ENCODE data around the gene ZMYND10. TPM values are rescaled to one million over a fixed set of nuclear protein-coding genes. Genes with fewer than 3 reads are reported as not detected.

The ZMYND10 gene
- total RNA-seq, 2 donors from 2014 or later, result 0.22 to 1.4 TPM

DNA sequence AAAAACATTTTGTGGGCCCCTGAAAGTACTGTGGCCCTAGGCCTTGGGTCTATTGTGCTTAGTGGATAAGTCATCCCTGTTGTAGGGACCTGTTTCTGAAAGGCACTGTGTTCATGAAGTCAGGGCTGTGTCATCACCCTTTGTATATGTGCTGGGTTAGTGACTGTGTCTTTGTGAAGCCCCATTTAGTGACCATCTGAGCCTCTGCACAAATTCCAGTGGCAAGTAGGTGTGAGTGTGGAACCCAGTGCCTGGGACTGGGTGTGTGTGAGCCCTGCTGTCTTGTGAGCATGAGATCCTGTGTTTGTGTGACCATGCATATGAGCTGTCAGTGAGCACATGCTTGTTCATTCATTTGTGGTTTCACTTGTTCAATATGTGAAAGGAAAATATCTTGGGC lies 40.9 kb downstream of the ZMYND10 start:
- Mint-ChIP-seq H3K27ac (no peak overlapping the region), H3K4me3 (no peak overlapping the region), H3K36me3 (ENCODE audit: low read depth) (peaks cover 2% of the 10 kb centered on the region), H3K9me3 (peaks cover 47% of the 10 kb centered on the region), H3K4me1 (peaks cover 16% of the 10 kb centered on the region), H3K27me3 (ENCODE audit: insufficient read depth) (no peaks in the 10 kb centered on the region)
- no peaks in the 10 kb centered on the region for H3K36me3 ChIP-seq (ENCODE audit: control insufficient read depth, insufficient read depth, low read length)
- peaks cover 27% of the 10 kb centered on the region for H3K9me3 ChIP-seq (ENCODE audit: control insufficient read depth, low read length)
- peaks cover 3% of the 10 kb centered on the region for H3K4me1 ChIP-seq (ENCODE audit: control insufficient read depth, insufficient read depth, low read length)
- TF ChIP-seq, protein P1, sequence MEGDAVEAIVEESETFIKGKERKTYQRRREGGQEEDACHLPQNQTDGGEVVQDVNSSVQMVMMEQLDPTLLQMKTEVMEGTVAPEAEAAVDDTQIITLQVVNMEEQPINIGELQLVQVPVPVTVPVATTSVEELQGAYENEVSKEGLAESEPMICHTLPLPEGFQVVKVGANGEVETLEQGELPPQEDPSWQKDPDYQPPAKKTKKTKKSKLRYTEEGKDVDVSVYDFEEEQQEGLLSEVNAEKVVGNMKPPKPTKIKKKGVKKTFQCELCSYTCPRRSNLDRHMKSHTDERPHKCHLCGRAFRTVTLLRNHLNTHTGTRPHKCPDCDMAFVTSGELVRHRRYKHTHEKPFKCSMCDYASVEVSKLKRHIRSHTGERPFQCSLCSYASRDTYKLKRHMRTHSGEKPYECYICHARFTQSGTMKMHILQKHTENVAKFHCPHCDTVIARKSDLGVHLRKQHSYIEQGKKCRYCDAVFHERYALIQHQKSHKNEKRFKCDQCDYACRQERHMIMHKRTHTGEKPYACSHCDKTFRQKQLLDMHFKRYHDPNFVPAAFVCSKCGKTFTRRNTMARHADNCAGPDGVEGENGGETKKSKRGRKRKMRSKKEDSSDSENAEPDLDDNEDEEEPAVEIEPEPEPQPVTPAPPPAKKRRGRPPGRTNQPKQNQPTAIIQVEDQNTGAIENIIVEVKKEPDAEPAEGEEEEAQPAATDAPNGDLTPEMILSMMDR (conservative IDR thresholded peaks at IDR 0.05), result no peak
- H3K27ac ChIP-seq (ENCODE audit: low read depth, low read length), result no peak overlapping the region
- H3K4me3 ChIP-seq (ENCODE audit: low read length), result no peak overlapping the region
- no peaks in the 10 kb centered on the region for H3K27me3 ChIP-seq (ENCODE audit: control insufficient read depth, insufficient read depth, low read length, poor library complexity, severe bottlenecking)
- no peak overlapping the region for H3K9ac ChIP-seq (ENCODE audit: extremely low read depth, low read length, poor library complexity, severe bottlenecking)
- peak; percentile 29 for DNase-seq

DNA sequence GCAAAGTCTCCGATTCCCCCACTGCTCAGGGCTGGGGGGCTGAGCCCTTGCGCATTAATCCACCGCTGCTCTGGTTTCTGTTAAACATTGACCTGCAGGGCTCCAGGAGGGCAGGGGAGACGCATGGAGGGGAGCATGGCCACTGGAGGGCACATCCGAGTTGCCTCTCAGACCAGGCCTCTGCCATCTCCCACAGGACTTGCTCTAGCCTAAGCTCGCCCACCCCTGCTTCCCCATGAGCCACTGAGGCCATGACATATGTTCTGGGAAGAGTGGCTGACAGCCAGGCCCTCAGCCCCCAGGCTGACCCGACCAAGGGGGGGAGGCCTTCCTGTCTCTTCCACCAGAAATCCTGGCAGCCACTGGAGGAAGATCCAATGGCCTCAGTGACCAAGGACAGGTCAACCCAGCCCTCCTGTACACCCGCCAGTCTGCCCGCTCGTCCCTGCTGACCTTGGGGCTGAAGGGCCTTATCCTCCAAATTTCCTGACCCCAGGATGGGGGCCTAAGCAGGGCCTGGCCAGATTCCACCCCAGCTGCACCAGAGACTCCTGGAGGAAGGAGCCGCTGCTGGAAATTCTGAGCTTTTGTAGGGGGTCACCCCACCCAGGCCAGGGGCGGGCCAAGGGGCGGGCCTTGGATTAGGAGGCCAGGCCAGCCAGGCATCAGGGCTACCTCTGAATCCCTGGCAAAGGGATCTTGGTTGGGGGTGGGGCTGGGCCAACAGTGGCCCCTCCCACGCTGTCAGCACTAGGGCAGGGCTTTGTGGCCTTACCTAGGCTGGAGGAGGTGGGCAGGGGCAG lies 42.3 kb downstream of the ZMYND10 start, which contains the start of gene HYAL1:
Gene HYAL1 (minus strand): TSS at position 562 of the 803 bp plus-strand sequence. CDS start 618 bp downstream, outside the sequence.
- H3K9me3 ChIP-seq (ENCODE audit: control insufficient read depth, low read length), result peaks cover 20% of the 10 kb centered on the region
- no peak within 1 kb of the TSS for H3K4me3 Mint-ChIP-seq
- WGBS, 2 experiments (ENCODE audit: insufficient coverage in 1 of 2, insufficient read length in 1 of 2), result 78 to 79% methylated on average over 5 to 14 of the region's 14 CpGs
- peak; percentile 87 for DNase-seq
- no peaks in the 10 kb centered on the region for H3K27me3 ChIP-seq (ENCODE audit: control insufficient read depth, insufficient read depth, low read length, poor library complexity, severe bottlenecking)
- no peak within 1 kb of the TSS for H3K4me3 ChIP-seq (ENCODE audit: low read length)
- no peaks in the 10 kb centered on the region for H3K36me3 Mint-ChIP-seq (ENCODE audit: low read depth)
- no peak within 1 kb of the TSS for H3K27ac Mint-ChIP-seq
- H3K36me3 ChIP-seq (ENCODE audit: control insufficient read depth, insufficient read depth, low read length), result no peaks in the 10 kb centered on the region
- H3K9me3 Mint-ChIP-seq, result peaks cover 35% of the 10 kb centered on the region
- peaks cover 17% of the 10 kb centered on the region for H3K4me1 Mint-ChIP-seq
- peaks cover 3% of the 10 kb centered on the region for H3K4me1 ChIP-seq (ENCODE audit: control insufficient read depth, insufficient read depth, low read length)
- H3K27me3 Mint-ChIP-seq (ENCODE audit: insufficient read depth), result no peaks in the 10 kb centered on the region
- TF ChIP-seq, protein P1 (conservative IDR thresholded peaks at IDR 0.05), result peak; percentile 63
- H3K27ac ChIP-seq (ENCODE audit: low read depth, low read length), result peak within 1 kb of the TSS; percentile 32
- no peak within 1 kb of the TSS for H3K9ac ChIP-seq (ENCODE audit: extremely low read depth, low read length, poor library complexity, severe bottlenecking)

DNA sequence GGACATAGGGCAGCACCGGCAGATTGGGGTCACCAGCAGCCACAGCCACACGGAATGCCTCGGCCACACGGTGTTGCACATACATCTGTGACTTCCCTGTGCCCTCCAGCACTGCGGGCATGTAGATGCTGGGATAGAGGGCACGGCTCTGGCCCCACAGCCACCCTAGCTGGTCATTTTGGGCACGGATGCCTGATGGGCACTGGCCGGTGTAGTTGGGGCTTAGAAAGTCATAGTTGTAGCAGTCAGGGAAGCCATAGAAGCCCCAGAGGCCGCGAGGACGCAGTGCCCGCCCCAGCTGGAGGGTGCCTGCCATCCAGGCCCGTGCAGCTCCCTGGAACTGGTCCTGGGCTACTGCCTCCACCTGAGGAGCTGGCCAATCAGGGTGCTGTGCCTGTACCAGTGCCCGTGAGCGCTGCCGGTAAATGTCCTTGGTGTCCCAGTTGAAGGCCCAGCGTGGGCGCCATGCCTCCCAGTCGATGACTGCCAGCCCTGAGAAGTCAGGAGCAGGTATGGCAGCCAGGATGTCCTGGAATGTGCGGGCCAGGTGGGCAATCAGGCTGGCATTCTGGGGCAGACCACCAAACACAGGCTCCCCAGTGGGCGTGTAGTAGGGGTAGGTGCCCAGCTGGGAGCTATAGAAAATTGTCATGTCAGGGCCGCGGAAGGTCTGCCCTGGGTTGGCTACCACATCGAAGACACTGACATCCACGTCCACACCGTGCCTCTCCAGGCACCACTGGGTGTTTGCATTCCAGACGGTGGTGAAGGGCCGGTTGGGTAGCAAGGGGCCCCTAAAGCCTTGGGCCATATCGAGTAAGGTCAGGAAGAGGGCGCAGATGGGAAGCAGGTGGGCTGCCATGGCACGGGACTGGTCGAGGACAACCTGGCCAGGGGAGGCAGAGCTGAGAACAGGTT lies 43.2 kb downstream of the ZMYND10 start:
- H3K27me3 Mint-ChIP-seq (ENCODE audit: insufficient read depth), result no peaks in the 10 kb centered on the region
- Histone ChIP-seq H3K27ac (ENCODE audit: low read depth, low read length) (no peak overlapping the region), H3K27me3 (ENCODE audit: control insufficient read depth, insufficient read depth, low read length, poor library complexity, severe bottlenecking) (no peaks in the 10 kb centered on the region), H3K9me3 (ENCODE audit: control insufficient read depth, low read length) (peaks cover 16% of the 10 kb centered on the region), H3K4me1 (ENCODE audit: control insufficient read depth, insufficient read depth, low read length) (peaks cover 3% of the 10 kb centered on the region), H3K9ac (ENCODE audit: extremely low read depth, low read length, poor library complexity, severe bottlenecking) (no peak overlapping the region), H3K4me3 (ENCODE audit: low read length) (no peak overlapping the region), H3K36me3 (ENCODE audit: control insufficient read depth, insufficient read depth, low read length) (no peaks in the 10 kb centered on the region)
- H3K9me3 Mint-ChIP-seq, result peaks cover 26% of the 10 kb centered on the region
- H3K4me3 Mint-ChIP-seq, result no peak overlapping the region
- H3K36me3 Mint-ChIP-seq (ENCODE audit: low read depth), result no peaks in the 10 kb centered on the region
- TF ChIP-seq, protein P1 (conservative IDR thresholded peaks at IDR 0.05), result no peak
- no peak overlapping the region for H3K27ac Mint-ChIP-seq
- 93 to 94% methylated on average over 28 to 32 of the region's 32 CpGs for WGBS, 2 experiments (ENCODE audit: insufficient coverage in 1 of 2, insufficient read length in 1 of 2)
- peak; percentile 51 for DNase-seq
- H3K4me1 Mint-ChIP-seq, result peaks cover 17% of the 10 kb centered on the region
